ENCODE results near the gene CFAP210. TPM values are rescaled to one million over a fixed set of nuclear protein-coding genes. Genes with fewer than 3 reads are reported as not detected.

Gene CFAP210
- total and polyA plus RNA-seq, 10 of the 15 experiments (the other 5 are each of a cell fraction or from before 2014, with no cell fraction given): not detected

DNA sequence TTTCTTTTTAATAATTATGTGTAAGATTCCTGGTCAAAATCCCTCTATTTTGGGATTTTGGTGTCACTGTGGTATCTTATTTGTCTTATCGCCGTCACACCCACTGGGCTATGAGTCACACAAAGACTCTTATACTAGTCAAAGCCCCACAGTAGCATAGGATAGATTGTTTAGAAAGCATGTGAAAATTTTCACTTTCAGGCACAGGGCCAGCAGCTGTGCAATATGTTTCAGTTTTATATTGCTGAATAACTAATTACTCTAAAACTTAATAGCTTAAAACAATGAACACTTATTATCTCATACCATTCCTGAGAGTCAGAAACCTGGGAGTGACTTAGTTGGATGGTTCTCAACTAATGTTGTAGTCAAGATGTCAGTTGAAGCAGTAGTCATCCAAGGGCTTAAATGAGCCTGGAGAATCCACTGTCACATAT, 24.0 kb downstream of the CFAP210 start (continued):
- TF ChIP-seq KAT2A (conservative IDR thresholded peaks at IDR 0.05; ENCODE audit: control insufficient read depth, low read depth, low read length) (no peak), EZH2 (IDR thresholded peaks at IDR 0.05; ENCODE audit: borderline replicate concordance, control insufficient read depth, low read depth, low read length) (no peak), HDAC6 (IDR thresholded peaks at IDR 0.05; ENCODE audit: unreplicated experiment) (no peak), NRF1 (conservative IDR thresholded peaks at IDR 0.05; ENCODE audit: low read depth, low read length) (no peak), BRCA1 (IDR thresholded peaks at IDR 0.05; ENCODE audit: low read depth, low read length) (no peak), PML (IDR thresholded peaks at IDR 0.05; ENCODE audit: low read length) (no peak), NFXL1 (IDR thresholded peaks at IDR 0.05; ENCODE audit: borderline replicate concordance) (no peak), IKZF2 (IDR thresholded peaks at IDR 0.05) (no peak)
- TF ChIP-seq, protein P1, sequence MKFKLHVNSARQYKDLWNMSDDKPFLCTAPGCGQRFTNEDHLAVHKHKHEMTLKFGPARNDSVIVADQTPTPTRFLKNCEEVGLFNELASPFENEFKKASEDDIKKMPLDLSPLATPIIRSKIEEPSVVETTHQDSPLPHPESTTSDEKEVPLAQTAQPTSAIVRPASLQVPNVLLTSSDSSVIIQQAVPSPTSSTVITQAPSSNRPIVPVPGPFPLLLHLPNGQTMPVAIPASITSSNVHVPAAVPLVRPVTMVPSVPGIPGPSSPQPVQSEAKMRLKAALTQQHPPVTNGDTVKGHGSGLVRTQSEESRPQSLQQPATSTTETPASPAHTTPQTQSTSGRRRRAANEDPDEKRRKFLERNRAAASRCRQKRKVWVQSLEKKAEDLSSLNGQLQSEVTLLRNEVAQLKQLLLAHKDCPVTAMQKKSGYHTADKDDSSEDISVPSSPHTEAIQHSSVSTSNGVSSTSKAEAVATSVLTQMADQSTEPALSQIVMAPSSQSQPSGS (IDR thresholded peaks at IDR 0.05; ENCODE audit: low read length): no peak

DNA sequence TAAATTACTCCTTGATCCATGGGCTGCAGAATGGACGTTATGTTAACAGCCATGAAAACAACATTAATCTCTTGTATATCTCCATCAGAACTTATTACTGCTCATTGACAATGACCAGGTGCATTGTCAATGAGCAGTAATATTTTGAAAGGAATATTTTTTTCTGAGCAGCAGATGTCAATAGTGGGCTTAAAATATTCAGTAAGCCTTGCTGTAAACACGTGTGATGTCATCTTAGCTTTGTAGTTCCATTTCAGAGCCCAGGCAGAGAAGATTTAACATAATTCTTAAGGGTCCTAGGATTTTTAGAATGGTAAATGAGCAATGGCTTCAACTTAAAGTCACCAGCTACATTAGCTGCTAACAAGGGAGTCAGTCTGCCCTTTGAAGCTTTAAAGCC, 26.6 kb downstream of the CFAP210 start:
- H4K20me1 ChIP-seq (ENCODE audit: control insufficient read depth, insufficient read depth): no peaks in the 10 kb centered on the region
- BruUV-seq (replicated peaks): no TSS peak
- DNase-seq (ENCODE audit: low read depth, low spot score): no peak
- H3K4me1 ChIP-seq (ENCODE audit: control insufficient read depth, insufficient read depth, low read length): peaks cover 2% of the 10 kb centered on the region; the same call in 1 of the 2 replicates
- H3K4me3 ChIP-seq: no peak overlapping the region
- TF ChIP-seq, protein P2, sequence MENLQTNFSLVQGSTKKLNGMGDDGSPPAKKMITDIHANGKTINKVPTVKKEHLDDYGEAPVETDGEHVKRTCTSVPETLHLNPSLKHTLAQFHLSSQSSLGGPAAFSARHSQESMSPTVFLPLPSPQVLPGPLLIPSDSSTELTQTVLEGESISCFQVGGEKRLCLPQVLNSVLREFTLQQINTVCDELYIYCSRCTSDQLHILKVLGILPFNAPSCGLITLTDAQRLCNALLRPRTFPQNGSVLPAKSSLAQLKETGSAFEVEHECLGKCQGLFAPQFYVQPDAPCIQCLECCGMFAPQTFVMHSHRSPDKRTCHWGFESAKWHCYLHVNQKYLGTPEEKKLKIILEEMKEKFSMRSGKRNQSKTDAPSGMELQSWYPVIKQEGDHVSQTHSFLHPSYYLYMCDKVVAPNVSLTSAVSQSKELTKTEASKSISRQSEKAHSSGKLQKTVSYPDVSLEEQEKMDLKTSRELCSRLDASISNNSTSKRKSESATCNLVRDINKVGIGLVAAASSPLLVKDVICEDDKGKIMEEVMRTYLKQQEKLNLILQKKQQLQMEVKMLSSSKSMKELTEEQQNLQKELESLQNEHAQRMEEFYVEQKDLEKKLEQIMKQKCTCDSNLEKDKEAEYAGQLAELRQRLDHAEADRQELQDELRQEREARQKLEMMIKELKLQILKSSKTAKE (IDR thresholded peaks at IDR 0.05; ENCODE audit: low read depth, poor library complexity, severe bottlenecking): no peak
- no peak for TF ChIP-seq RAD21 (IDR thresholded peaks at IDR 0.05; ENCODE audit: insufficient read depth, low read depth, low read length)
- in situ Hi-C loops (cut with MboI): no loop called here
- ChIA-PET RAD21 (ENCODE audit: unreplicated experiment) (interaction anchor here (1.0 to 1.2 kb wide), 2 partner anchors 33 to 261 kb away, joined by 3 read pairs; no protein-coding TSS in a partner anchor), POLR2A (interaction anchor here (0.7 kb wide), 1 partner anchor 234 kb away, joined by 5 read pairs; no protein-coding TSS in a partner anchor), CTCF (interaction anchor here (0.9 to 1.5 kb wide), 8 partner anchors 9 to 261 kb away, joined by 4 to 6 read pairs (median 4); no protein-coding TSS in a partner anchor), SMC1A (ENCODE audit: uncharacterized antibody, unreplicated experiment) (interaction anchor here (0.7 to 1.1 kb wide), 8 partner anchors 10 to 101 kb away, joined by 3 to 5 read pairs (median 3); no protein-coding TSS in a partner anchor)
- 2% methylated on average over 2 of the region's 2 CpGs for WGBS (ENCODE audit: insufficient coverage, insufficient replicate concordance, low lambda C conversion rate, missing lambda C conversion rate)
- ATAC-seq: no peak
- no peaks in the 10 kb centered on the region for H3K36me3 ChIP-seq (ENCODE audit: control insufficient read depth in 2 of 2, insufficient read depth in 2 of 2, low read length in 1 of 2)
- no peak overlapping the region for H3K9ac ChIP-seq (ENCODE audit: control insufficient read depth, insufficient read depth, low read length)
- H3K4me2 ChIP-seq (ENCODE audit: control insufficient read depth, insufficient read depth): no peak overlapping the region
- no peak overlapping the region for H3K27ac ChIP-seq (ENCODE audit: control insufficient read depth, insufficient read depth)
- no peak for FAIRE-seq
- no peaks in the 10 kb centered on the region for H3K9me3 ChIP-seq (replicated peaks; ENCODE audit: control insufficient read depth, insufficient read depth, low read length)
- no peaks in the 10 kb centered on the region for H3K79me2 ChIP-seq (ENCODE audit: control insufficient read depth, insufficient read depth, low read length)
- no peak overlapping the region for H2AFZ ChIP-seq (ENCODE audit: control insufficient read depth, low read depth, low read length)
- intact Hi-C loops (cut with micrococcal nuclease; ENCODE audit: unreplicated experiment): no loop called here
- H3K27me3 ChIP-seq (replicated peaks in 1 of 2; ENCODE audit: control insufficient read depth in 2 of 2, insufficient read depth in 2 of 2, low read length in 1 of 2): no peaks in the 10 kb centered on the region

Data from GM12878 (cell line).